GM21529 (cell line): ENCODE results near the gene BNC2.

Experiments
- ATAC-seq: cut with Tn5 transposase; IDR thresholded peaks from one replicate; pipeline ENCODE4 v1.9.1; 2021; ENCODE audit not compliant: unreplicated experiment

Gene BNC2

DNA sequence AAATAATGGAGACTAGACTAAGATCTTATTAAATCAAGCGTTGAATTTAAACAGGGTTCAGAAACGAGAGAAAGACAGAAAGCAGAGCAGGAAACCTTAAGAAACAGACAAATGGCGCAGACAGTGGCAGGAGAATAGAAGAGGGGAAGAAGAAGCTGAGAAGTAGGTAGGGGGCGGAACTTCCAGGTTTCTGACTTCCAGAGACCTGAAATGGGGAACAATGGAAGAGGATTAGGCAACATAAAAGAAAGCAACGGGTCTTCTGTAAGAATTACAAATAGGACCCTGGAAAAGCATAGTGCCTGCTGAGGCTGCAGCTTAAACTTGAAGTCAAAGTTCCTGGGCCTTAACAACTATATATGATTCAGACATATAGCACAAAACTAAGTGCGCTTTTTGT, 101.7 kb downstream of the BNC2 start:
- no peak for ATAC-seq

DNA sequence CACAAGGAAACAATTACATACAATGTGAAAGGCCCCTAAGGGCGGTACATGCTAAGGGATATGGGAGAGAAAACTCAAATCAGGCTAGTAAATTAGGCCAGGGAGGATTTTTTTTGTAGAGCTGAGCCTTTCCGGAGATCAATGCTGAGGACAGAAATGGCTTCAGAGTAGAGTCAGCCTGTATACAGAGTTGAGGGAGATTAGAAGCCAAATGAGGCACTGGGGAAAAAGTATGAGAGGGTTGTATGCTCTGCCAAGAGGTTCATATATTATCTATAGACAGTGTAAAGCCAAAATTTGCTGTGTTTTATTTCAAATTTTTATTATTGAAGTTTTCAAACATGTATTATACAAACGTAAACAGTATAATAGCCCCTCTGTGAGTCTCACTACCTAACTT, 103.1 kb downstream of the BNC2 start:
- no peak for ATAC-seq

DNA sequence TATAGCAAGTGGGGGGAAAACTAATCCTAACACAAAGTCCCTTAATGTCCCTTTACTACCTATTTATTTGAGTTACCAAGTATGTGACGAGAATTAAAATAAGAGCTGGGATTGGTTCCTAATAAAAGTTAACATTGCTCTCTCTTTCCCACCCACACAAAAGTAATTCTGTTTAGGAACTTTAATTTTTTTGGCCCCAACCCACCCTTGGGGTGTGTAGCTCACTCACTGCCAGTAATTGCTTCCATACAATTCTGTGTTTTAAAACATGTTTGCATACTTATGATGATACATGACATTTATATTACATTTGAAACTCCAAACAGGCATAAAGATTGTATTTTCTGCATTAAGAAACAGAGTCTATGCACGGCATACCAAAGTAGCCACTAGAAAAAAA, 106.5 kb downstream of the BNC2 start:
- ATAC-seq = no peak

DNA sequence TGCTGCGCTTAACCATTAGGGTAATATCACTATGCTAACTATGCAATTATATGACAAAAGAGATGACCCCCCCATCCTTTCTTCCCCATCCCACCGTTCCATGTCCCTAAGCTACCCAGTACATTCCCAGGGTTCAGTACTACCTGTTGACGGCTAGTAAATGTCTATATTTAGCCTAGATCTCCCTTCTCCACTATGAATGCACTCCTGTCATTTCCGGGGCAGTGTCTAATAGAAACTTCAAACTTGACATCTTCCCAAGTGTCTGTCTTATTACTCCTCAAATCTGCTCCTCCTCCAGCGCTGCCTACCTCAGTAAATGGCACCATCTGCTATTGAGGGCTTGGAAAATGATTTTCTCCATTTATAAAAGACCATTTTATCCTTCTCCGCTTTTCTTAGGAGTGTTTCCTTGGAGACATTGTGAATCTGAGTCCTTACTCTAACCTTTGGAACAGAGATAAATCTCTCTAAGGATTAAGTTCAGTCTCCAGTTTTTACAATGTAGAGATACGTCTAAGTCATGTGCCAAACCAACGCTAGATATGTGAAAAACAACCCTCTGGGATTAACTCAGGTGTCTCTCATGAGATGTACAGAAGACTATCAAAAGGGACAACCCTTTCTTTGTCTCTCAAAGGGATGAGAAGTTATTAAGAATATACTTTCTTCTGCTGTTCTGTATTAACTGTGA, 114.9 kb downstream of the BNC2 start:
- ATAC-seq = no peak

DNA sequence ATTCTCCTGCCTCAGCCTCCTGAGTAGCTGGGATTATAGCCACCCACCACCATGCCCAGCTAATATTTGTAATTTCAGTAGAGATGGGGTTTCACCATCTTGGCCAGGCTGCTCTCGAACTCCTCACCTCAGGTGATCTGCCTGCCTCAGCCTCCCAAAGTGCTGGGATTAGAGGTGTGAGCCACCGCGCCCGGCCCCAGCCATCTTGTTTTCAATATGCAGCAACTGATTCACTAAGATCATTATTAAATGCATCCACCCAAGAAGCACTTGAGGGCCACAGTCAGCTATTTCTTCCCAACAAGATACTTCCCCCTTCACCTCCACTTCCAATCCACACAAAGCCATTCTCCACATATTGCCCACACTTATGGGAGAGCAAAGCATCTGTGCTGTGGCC, 115.8 kb downstream of the BNC2 start:
- no peak for ATAC-seq

DNA sequence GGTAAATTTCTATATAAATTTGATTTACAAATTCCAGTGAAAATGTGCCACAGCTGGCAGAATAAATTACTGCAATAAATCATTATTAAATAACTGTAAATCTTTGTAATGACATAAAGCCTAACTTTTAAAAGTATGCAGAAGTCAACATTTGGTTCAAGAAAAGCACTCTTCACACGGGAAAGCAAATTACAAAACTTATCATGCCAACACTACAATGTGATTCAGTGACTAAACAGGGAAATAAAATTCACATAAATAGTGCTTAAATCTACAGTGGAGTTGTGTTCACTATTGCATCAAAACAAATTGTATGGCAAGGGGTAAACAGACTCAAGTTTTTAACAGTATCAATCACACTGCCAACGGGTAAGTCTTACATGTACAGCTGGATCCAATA, 117.2 kb downstream of the BNC2 start:
- ATAC-seq = no peak

DNA sequence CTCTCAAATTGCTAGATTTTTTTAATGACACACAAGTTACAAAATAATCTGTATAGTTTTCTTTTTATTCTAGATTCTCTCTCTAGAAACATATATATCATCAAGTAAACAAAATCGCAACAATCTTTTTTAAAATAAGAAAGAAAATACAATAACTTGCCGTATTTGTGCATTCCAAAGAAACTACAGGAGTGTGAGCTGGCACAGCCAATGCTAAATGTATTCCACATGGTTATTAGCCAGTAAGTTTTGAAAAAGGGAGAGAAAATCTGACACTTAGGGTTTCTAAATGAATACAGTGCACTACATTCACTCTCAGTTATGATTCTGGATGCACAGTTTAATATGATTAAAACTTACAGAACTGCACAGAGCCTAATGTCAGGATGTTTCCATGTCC, 117.9 kb downstream of the BNC2 start:
- no peak for ATAC-seq

DNA sequence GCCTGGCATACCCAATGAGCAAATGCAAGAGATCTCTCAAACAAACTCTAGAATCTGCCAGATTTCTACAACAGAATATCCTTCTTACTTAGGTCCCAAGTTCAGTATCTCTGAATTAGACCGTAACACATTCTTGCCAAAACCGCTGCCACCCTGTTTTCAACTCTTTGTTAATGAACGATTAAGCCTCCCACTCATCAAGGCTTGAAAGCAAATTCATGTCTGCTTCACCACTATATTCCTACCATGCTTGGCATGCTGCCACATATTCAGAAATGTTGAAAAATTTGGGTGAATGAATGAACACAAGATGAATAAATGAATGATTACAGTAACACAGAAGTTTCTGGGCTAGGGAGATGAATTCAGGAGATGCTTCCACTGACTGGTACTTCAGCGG, 119.9 kb downstream of the BNC2 start:
- ATAC-seq = no peak

DNA sequence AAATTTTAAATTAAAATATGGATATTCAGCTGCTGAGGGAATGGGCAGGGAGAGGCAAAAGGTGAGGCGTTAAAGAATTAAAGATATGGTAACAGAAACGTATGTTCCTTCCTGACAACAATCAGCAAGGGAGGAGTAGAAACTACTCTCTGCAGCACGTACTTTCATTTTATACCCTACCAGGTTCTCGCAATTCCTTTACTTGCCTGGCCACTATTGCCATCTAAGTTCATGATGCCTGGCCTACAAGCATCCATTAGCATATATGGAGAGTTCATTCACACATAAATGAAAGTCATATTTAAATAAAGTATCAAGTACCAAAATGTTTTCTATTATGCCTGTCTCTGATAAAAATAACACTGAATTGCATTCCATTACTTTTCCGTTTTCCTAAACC, 125.1 kb downstream of the BNC2 start:
- no peak for ATAC-seq

DNA sequence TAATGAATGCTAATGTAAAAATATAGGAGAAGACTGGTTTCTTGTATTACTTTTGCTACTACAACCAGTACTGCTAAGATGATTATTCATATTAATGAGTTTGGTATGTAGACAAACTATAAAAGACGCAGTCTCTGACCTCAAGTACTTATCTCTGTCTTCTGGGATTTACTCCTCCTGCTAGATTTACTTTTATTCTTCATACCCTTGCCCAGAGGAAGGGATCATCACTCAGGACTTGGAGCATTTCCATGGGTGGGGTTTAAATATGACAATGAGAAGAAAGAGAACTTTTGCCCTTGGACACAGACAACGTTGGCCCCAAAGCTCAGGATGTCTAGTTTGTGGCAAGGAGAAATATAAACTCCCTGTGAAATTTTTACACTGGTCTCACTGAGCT, 126.1 kb downstream of the BNC2 start:
- ATAC-seq = no peak

DNA sequence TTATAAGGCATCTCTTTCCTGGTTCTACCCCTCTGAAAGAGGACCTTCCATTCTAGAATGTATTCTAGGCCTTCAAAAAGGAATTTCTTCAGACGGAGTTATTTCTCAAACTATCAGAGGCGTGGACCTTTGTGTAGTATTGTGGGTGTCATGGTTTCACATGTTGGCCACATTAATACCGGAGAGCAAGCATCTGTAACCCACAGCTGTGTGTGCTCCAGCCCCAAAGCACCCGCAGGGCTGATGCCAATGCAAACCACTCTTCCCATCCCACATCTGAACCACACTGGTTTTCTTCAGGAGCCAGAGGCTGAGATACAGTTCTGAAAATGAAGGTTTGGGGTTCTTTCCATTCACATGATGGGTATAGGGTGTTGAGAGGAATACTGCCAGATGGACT, 127.1 kb downstream of the BNC2 start:
- ATAC-seq = no peak

DNA sequence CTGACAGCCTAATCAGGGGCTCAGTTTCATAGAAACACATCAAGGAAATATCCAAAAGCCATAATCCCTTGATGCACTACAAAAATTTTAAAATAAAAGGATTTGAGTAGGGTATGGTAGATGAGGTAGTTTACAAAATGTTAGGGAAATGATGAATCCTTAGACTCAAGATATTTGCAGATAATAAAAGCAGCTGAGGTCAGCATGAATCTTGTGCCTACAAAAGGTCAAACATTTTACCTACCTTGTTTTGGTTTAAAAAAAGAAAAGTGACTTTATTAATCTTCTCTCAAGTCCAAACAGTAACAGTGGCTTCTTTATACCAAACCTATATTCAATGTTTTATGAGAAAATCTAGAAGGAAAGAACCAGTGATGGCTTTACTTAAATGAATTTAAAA, 135.5 kb downstream of the BNC2 start:
- ATAC-seq = no peak

DNA sequence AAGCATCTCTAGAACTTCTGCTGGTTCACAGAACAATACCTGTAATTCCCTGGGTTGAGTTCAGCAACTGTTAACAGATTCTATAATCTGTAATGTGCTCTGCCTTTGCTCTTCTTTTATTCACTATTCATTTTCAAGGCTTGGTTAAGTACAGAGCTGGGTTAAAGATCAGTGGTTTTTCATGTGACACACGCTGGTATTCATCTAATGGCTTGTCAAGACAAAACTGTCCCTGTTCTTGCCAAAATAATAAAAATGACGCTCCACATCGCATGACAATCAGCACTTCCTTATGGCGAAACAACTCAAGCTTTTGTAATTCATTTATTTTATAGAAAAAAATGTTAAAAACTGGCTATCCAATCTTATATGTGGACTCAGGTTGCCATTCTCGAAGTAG, 137.9 kb downstream of the BNC2 start:
- no peak for ATAC-seq

DNA sequence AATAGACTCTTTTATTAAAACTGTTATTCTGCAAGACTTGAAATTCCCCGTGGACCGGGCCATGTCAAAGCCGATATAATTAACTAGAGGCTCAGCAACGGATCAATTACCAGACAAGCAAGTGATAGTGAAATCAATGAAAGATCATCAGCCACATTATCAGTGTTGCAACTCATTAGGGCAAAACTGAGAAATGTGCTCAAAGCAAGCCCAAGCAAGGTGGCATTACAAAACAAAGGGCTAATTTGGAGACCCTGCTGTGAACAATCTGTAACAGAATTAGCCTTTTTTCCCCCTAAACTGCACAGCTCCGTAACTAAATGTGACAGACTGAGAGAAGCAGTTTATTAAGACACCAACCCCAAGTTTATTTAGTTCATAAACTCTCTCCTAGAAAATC, 140.3 kb downstream of the BNC2 start:
- no peak for ATAC-seq

DNA sequence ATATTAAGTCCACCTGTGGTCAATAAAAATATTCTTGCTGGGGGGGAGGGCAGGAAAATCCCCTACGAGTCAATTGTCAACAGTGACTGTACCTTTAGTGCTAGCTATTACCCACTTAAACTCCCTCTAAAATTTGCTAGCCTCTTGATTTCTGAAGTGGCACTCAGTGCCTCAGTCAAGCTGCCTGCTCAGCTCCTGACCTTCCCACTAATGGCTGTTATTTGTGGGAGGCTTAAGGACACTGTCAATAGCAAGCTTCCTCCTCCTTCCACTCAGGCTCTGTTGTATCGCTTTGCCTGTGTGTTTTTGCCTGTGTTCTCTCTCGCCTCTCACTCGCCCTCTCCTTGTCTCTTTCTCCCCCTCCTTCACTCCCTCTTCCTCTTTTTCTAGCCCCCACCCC, 140.8 kb downstream of the BNC2 start:
- no peak for ATAC-seq

DNA sequence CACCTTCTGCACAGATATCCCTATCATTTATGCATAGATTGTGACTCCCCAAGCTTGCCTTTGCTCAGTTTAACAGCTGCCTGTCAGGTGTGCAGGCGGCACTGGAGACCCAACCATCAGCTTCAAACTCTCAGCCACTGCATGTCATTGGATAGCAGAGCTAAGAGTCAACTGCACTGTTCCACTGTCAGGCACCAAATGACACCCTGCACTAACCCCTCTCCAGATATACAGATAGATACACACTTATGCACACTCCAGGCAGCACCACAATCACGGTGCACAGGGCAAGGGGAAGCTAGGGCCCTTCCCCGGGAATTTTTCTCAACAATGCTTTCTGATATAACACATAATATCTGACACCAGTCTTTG, 142.3 kb downstream of the BNC2 start:
- ATAC-seq = no peak

DNA sequence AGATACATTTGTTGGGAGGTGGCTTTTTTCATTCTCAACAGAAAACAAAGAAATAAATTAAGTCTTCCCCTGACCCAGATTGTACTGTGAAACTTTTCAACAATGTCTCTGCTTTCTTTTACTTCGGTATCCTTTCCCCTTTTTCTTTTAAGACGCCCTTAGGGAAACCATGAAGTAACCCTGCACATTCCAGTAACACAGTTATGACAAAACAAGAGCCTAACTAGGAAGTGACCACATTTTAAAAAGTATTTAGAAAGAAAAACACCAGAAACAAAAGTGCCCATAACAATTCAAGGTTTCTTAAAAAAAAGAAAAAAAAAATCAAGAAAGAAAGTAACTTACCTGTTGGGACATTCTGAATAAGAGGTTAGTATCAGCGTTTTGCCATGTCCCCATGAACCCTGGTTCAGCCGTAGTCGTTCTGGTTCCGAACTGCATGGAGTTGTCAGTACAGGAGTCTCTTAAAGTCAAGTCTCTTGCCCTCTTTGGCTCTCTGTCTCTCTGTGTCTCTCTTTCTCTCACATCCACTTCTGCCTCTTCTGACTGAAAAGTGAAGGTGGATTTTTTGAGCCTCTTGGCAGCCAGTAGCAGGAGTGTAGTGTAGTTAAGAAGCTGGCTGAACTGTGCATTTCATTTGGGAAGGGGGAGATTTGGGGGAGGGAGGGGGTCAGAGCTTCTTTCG, 142.9 kb downstream of the BNC2 start:
- no peak for ATAC-seq

DNA sequence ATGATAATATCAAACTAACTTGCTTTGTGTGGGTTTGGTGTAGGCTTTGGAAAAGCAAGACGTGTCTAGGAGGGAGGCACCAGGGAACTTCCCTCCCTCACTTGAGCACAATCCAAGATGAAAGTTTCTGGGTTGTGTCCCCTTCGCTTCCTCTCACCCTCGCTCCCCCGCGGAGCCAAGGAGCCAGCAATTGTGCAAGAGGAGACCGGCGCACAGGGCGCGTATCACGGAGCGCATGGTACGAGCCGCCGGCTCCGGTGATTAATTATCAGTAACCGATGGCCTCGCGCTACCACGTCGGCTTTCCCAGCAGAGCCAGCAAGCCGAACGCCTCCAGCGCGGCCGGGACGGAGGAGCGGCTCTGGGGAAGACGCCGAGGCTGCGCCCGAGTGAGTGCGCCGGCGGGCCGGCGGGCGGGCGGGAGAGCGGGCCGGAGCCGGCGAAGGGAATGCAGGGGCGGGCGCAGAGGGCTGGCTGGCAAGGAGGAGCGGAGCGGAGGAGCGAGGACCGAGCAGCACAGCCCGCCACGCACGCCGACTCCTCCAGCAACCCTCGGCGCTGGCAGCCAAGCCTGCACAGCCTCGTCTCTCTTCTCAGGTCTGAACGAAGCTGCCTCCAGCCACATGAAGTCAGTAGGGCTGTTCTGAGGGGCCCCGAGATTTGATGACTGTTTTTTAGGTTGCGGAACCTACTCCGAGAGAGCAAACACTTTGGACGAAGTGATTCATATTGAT, 143.6 kb downstream of the BNC2 start:
- no peak for ATAC-seq

DNA sequence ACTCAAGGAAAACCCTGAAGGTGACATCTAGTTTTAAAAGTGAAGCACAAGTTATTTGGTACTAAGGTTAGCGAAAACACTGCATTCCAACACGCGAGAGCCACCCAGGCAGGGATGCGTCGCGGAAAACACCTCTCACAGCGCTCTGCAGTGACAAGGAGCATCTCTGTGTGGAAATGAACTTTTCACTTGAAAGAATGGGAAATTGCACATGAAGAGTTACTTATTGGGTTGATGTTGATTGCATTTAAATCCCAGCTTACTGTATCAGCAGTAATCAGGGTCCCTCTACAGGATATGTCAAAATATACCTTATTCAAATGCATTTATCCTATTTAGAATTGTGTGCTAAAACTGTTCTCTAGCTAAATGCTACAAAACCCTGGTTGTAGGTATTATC, 144.4 kb downstream of the BNC2 start:
- no peak for ATAC-seq

DNA sequence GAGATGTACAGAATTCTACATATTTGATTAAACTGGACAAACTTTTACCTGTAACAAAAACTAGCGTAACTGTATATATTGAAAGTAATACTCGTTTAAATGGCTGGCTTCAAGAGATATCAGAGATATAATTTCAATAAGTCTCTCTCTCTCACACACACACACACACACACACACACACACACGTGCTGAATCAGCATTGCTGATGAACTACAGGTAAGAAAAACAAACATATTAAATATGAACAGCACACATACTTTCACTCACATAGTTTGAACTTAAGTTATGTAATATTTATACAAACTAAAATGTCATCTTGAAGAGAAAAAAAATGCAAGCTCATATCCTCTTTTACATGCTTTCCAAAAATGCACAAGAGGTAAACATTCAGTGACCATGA, 145.4 kb downstream of the BNC2 start:
- no peak for ATAC-seq

DNA sequence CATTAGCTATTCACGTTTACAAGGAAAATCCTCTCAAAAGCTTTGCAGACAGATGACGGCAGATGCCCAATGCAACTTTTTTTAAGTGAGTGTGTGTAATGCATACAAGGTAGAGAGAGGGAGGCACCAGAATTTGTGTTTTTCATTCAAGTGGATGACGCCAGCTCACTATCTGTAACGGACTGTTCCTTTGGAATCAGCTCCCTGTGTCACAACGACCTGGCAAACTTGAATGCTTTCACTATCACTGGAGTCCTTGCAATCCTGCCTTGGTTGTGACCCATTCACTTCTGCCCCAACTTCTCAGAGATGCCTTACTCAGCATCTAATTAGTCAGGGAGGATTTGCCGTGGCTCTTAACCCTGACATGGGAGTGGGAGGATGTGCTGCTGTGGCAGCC, 148.5 kb downstream of the BNC2 start:
- ATAC-seq = no peak

DNA sequence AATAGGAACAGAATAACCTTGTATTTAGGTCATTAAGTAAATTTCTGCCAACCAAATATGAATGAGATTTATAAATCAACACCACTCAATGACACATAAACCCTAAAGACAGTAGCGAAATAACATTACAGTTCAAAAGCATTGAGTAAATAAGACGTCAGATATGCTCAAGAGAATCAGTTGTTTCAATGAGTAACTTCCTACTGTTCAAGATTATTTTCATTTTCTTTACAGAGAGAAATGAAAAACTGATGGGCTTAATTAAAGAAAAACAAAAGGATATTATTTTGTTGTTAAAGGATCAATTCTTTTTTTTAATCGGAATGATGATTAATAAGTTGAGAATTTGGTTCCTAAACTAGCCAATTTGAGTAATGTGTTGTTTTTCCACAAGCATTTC, 150.1 kb downstream of the BNC2 start:
- ATAC-seq = no peak
